HG02588 (cell line): ENCODE results near the gene HMCN2.

Source experiments
- ATAC-seq: cut with Tn5 transposase; IDR thresholded peaks from one replicate; pipeline ENCODE4 v1.9.1; 2021; ENCODE audit warnings: mild to moderate bottlenecking, moderate library complexity; ENCODE audit not compliant: unreplicated experiment

The HMCN2 gene

GRCh38 chr9:130444565-130445221, 179.1 kb downstream of the HMCN2 start, which contains the start of gene ASS1:
ASS1 (plus strand) TSS chr9:130444961; CDS start chr9:130452229, 7,268 bp downstream.
- ATAC-seq, result no peak

GRCh38 chr9:130445268-130445983, 179.9 kb downstream of the HMCN2 start:
- no peak for ATAC-seq

- no peak for ATAC-seq
Observed at GRCh38 chr9:130446101-130446861, 180.7 kb downstream of the HMCN2 start.

DNA sequence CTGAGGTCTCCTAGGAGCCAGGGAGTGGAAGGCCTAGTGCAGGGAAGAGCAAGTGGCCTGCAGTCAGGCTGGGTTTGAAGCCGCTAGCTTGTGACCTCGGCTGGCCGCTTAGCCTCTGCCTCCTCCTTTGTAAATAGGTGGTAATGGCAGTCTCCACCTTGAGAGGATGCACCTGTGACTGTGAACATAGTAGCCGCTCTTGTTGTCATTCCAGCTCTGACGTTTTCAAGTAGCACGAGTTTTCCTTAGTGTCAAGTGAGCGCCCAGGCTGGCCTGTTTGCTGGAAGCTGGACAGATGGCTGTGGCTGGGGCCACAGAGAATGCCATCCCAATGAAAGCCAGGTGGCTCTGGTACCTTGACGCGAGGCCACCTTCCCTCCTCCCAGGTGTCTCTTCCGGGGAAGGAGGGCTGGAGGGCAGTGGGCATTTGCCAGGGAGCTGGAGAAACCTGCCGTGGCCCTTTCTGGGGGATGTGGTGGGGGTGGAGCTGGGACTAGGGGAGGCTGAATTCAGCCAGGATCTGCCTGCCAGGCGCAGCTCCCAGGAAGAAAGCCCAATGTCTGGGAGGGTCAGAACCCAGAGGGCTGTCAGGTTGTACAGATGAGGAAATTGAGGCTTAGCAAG, 181.7 kb downstream of the HMCN2 start:
- no peak for ATAC-seq

DNA sequence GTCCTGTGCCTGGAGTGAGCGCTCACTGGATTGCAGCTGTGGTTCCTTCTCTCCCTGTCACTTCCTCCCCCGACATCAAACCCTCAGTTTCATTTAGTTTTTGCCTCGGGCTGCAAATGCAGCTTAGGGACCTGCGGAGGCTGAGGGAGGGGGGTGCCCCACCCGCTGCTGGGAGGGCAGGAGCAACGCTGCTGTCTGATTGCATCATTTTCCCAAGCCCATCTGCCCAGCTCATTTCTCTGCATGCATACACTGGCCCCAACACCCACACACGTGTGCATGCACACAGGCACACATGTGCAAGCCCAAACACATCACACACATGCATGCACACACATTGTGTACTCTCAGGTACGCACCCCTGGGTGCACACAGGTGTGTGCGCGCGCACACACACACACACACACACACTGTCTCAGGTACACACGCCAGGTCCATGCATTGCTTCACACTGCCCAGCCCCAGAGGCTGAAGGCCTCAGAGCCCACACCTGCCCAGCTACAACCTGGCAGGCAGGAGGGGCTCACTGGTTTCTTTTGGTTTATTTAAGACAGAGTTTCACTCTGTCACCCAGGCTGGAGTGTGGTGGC, 182.6 kb downstream of the HMCN2 start:
- no peak for ATAC-seq

- no peak for ATAC-seq
Observed at GRCh38 chr9:130448771-130449603, 183.4 kb downstream of the HMCN2 start.

DNA sequence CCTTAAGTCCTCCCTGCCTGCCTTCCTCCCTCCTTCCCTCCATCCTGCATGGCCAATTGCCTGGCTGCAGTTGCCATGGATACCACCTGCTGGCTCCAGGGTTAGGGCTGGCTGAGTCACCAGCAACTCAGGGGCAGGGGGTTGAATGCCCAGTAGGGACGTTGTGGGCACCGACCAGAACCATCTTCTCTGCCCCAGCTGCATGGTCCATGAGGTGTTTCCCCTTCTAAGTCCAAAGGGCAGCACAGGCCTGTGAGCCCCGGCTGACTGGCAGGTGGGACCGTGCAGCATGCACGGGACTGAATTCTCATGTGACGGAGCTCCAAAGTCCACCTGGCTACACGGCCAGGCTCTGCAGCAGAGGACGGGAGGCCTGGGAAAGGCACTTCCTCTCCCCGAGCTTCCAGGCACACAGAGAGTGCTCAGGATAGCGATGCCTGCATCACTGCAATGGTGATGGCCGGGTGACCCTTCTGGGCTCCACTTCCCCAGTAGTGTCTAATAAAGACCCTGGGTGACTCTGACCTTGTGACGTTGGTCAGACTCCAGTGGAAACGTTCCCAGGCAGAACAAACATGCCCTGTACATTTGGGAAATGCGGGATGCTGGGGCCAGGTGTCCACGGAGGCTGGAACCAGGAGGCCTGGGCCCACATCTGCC, 184.9 kb downstream of the HMCN2 start:
- ATAC-seq, result no peak

DNA sequence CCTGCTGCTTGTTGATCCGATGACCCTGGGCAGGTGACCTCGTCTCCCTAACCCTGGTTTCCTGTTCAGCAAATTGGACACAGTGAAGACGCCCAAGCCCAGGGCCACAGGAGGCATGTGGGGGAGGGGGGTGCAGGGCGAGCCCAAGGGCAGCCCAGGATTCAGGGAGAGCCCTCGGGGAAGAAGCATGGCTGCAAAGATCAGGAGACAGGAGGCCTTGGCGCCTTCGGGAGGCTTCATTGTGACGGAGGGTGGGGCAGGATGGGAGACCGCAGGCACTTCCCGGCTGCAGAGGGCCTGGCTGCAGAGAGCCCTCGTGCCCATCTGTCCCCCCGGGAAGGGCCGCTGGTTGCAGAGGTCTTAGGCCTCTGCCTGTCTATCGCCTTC, 185.4 kb downstream of the HMCN2 start:
- no peak for ATAC-seq

GRCh38 chr9:130451509-130452388, 186.2 kb downstream of the HMCN2 start:
- ATAC-seq, result no peak

- ATAC-seq, result no peak
Observed at GRCh38 chr9:130452835-130453234, 187.3 kb downstream of the HMCN2 start.

GRCh38 chr9:130453487-130453886, 187.9 kb downstream of the HMCN2 start:
- ATAC-seq, result no peak

DNA sequence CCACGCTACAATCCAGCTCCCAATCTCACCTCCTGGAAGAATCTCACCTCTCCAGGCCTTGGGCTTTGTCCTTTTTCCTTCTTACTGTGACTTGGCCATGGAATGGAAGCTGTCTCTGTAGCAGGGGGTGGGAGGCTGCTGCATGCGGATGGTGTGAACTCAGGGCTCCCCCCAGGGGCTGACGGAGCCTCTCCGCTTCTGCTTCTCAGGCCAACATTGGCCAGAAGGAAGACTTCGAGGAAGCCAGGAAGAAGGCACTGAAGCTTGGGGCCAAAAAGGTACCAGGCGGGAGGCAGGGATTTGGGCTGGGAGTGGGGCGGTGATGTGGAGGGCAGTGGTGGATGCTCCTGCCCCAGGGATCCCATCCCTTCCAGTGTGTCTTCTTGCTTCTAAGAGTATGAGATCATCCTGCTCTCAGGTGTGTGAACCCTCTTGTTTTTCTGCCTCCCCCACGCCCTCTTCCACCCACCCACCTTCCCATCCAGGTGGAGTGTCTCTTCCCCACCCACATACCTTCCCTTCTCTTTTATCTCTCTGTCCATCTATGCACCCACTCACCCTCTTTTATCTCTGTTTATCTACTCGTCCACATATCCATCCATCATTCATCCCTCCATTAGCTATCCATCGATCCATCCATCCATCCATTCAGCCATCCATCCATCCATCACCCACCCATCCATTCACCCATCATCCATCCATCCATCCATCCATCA, 188.7 kb downstream of the HMCN2 start:
- no peak for ATAC-seq

- ATAC-seq, result no peak
Observed at GRCh38 chr9:130454812-130455325, 189.3 kb downstream of the HMCN2 start.

- ATAC-seq, result no peak
Observed at GRCh38 chr9:130458027-130458803, 192.7 kb downstream of the HMCN2 start.

DNA sequence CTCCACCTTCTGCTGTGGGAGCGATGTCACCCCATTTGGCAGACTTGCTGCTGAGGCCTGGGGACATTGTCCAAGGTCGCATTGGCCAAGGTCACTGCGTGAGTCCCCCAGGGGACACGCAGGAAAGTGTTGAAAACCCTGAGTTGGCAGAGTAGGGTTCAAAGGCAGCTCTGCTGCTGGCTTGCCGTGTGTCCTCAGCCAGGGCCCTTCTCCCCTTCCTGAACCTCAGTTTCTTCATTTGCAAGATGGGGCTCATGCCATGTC, 193.2 kb downstream of the HMCN2 start:
- ATAC-seq, result no peak

- no peak for ATAC-seq
Observed at GRCh38 chr9:130459151-130459550, 193.6 kb downstream of the HMCN2 start.

DNA sequence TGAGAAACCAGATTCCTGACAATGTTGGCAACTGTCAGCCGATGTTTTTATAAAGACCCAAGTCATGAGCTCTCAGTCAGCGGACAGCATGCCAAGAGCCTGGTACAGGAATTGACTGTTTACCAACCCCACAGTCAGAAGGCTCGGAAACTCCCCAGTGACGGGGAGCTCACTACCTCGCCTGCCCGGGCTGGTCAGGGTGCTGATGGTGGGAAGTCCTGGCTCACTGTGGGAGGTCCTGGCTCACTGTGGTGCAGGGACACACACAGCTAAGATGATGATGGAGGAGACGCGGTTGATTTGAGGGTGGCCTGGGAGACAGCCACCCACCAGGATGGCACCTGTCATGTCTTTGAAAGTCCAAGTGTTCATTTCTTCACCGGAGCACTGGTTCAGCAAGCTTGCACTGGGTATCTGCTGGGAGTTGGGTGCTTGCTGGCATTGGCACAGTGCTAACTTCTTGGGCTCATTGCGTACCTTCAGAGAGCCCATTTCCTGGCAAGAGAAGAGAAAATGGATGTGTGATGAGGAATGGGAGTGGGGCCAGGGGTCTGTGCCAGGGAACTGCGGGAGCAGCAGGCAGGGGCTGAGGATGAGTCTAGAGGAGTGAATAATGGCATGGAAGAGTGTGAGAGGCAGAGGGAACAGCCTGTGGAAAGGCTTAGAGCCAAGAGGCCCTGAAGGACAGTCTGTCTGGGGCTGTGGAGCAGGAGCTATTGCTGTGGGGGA, 194.5 kb downstream of the HMCN2 start:
- ATAC-seq, result no peak
